Lower lobe of right lung (tissue), 2 donors: ENCODE data around the gene PLCB2. TPM values are rescaled to one million over a fixed set of nuclear protein-coding genes. Genes with fewer than 3 reads are reported as not detected.

Experiments used
- ATAC-seq, 2 donors: fragments of 200-7000 bp; cut with Tn5 transposase; one replicate each; pipeline ENCODE4 v1.9.1; 2020 to 2022; ENCODE audit warnings: mild to moderate bottlenecking in 2 of 2, moderate library complexity in 2 of 2
- DNase-seq: peaks from one replicate; pipeline ENCODE4 v3.0.0-alpha.2; 2020
- H3K27ac ChIP-seq: fragments of 200-600 bp; one replicate; pipeline ENCODE4 v1.8.0; 2022
- H3K27me3 ChIP-seq: fragments of 200-600 bp; one replicate; pipeline ENCODE4 v1.8.0; 2022; ENCODE audit warnings: low read depth
- H3K36me3 ChIP-seq: fragments of 200-600 bp; one replicate; pipeline ENCODE4 v1.8.0; 2022; ENCODE audit warnings: mild to moderate bottlenecking
- H3K4me1 ChIP-seq: fragments of 200-600 bp; one replicate; pipeline ENCODE4 v1.8.0; 2022
- H3K4me3 ChIP-seq: fragments of 200-600 bp; one replicate; pipeline ENCODE4 v1.8.0; 2022; ENCODE audit warnings: mild to moderate bottlenecking
- H3K9me3 ChIP-seq: fragments of 200-600 bp; one replicate; pipeline ENCODE4 v1.8.0; 2022
- CTCF ChIP-seq: fragments of 200-600 bp; IDR thresholded peaks from one replicate; pipeline ENCODE4 v1.8.0; 2022; ENCODE audit warnings: antibody characterized with exemption, mild to moderate bottlenecking
- intact Hi-C: fragments of 100-400 bp; cut with DNase I; formaldehyde crosslinking; loops from one replicate; pipeline ENCODE4 v1.11.0; 2022
- total RNA-seq: library from RNA; stranded (reverse); fragmentation: NEBNext Ultra II Directional; extraction: Animal tissue kit (Norgen Biotek cat#: 25700); gene quantifications from one replicate; pipeline ENCODE4 v1.2.1, GENCODE V29; 2021
- donor health status: DM: no; HTN: yes; CAD: no; lungs with severe emphysema.

Gene PLCB2
- total RNA-seq, 1 donor from 2014 or later, result 105 TPM

- no peak for TF ChIP-seq CTCF
- Histone ChIP-seq H3K9me3 (no peaks in the 10 kb centered on the region), H3K4me1 (no peaks in the 10 kb centered on the region), H3K4me3 (no peak overlapping the region), H3K36me3 (no peaks in the 10 kb centered on the region), H3K27ac (no peak overlapping the region), H3K27me3 (no peaks in the 10 kb centered on the region)
- intact Hi-C loops, result no loop called here
- DNase-seq, result no peak
- ATAC-seq, result no peak
Measured at GRCh38 chr15:40265875-40266274, 41.9 kb downstream of the PLCB2 start.

GRCh38 chr15:40265355-40265754 is 42.4 kb downstream of the PLCB2 start:
- H3K36me3 ChIP-seq, result no peaks in the 10 kb centered on the region
- intact Hi-C loops, result no loop called here
- no peaks in the 10 kb centered on the region for H3K4me1 ChIP-seq
- H3K4me3 ChIP-seq, result no peak overlapping the region
- no peaks in the 10 kb centered on the region for H3K9me3 ChIP-seq
- H3K27me3 ChIP-seq, result no peaks in the 10 kb centered on the region
- DNase-seq (no peak), ATAC-seq (no peak)
- no peak for TF ChIP-seq CTCF
- H3K27ac ChIP-seq, result no peak overlapping the region

- no peak for ATAC-seq
- no peaks in the 10 kb centered on the region for H3K9me3 ChIP-seq
- no peak for TF ChIP-seq CTCF
- intact Hi-C loops, result no loop called here
- no peaks in the 10 kb centered on the region for H3K36me3 ChIP-seq
- no peak overlapping the region for H3K27ac ChIP-seq
- DNase-seq, result no peak
- H3K4me1 ChIP-seq, result no peaks in the 10 kb centered on the region
- no peak overlapping the region for H3K4me3 ChIP-seq
- no peaks in the 10 kb centered on the region for H3K27me3 ChIP-seq
Measured at GRCh38 chr15:40264321-40265153, 43.2 kb downstream of the PLCB2 start.

- intact Hi-C loops, result no loop called here
- no peaks in the 10 kb centered on the region for H3K27me3 ChIP-seq
- DNase-seq, result no peak
- H3K4me1 ChIP-seq, result no peaks in the 10 kb centered on the region
- H3K36me3 ChIP-seq, result no peaks in the 10 kb centered on the region
- H3K27ac ChIP-seq, result peak overlapping the region; percentile 54
- no peak for TF ChIP-seq CTCF
- ATAC-seq, result peak; percentile 62 to 74
- no peak overlapping the region for H3K4me3 ChIP-seq
- no peaks in the 10 kb centered on the region for H3K9me3 ChIP-seq
Measured at GRCh38 chr15:40263024-40263754, 44.5 kb downstream of the PLCB2 start.

- intact Hi-C loops, result no loop called here
- H3K9me3 ChIP-seq, result no peaks in the 10 kb centered on the region
- H3K4me1 ChIP-seq, result peaks cover 2% of the 10 kb centered on the region
- no peak overlapping the region for H3K27ac ChIP-seq
- no peak for DNase-seq
- no peaks in the 10 kb centered on the region for H3K27me3 ChIP-seq
- H3K4me3 ChIP-seq, result no peak overlapping the region
- no peak for TF ChIP-seq CTCF
- no peaks in the 10 kb centered on the region for H3K36me3 ChIP-seq
- ATAC-seq, result no peak
Measured at GRCh38 chr15:40259021-40259420, 48.7 kb downstream of the PLCB2 start.
